MCF 10A (cell line): ENCODE measurements around the gene PNKD. TPM values are rescaled to one million over a fixed set of nuclear protein-coding genes. Genes with fewer than 3 reads are reported as not detected.

Experiments used
- BruUV-seq: library from RNA; stranded (reverse); fragments of 400-500 nt; replicated peaks from 2 replicates; lab custom pipeline; 2021; lab: Mats Ljungman, UMichigan
- CTCF ChIA-PET: fragments of 300-600 bp; sonication (Branson Sonifier 250); formaldehyde crosslinking; extraction: SDS; loops from one replicate; lab custom pipeline; 2021; ENCODE audit warnings: antibody characterized with exemption, inconsistent platforms; lab: Yijun Ruan, JAX
- POLR2A ChIA-PET: fragments of 300-600, 350-650 bp; sonication (Branson Sonifier 250); formaldehyde crosslinking; extraction: SDS; loops from one replicate; lab custom pipeline; 2020; ENCODE audit warnings: antibody characterized with exemption, inconsistent platforms; lab: Yijun Ruan, JAX
- DNase-seq: peaks from one replicate; pipeline ENCODE4 v3.0.0-alpha.2; 2018; ENCODE audit not compliant: unreplicated experiment
- H3K27ac Mint-ChIP-seq: one replicate; pipeline ENCODE4 v1.8.0; 2022; ENCODE audit warnings: mild to moderate bottlenecking, low read depth, mixed read lengths; ENCODE audit not compliant: unreplicated experiment
- H3K27me3 Mint-ChIP-seq: one replicate; pipeline ENCODE4 v1.8.0; 2022; ENCODE audit warnings: mixed read lengths; ENCODE audit not compliant: insufficient read depth, unreplicated experiment
- H3K36me3 Mint-ChIP-seq: one replicate; pipeline ENCODE4 v1.8.0; 2022; ENCODE audit warnings: mild to moderate bottlenecking, moderate library complexity, mixed read lengths; ENCODE audit not compliant: insufficient read depth, unreplicated experiment
- H3K4me1 Mint-ChIP-seq: one replicate; pipeline ENCODE4 v1.8.0; 2022; ENCODE audit warnings: mixed read lengths; ENCODE audit not compliant: insufficient read depth, unreplicated experiment
- H3K4me3 Mint-ChIP-seq: one replicate; pipeline ENCODE4 v1.8.0; 2022; ENCODE audit warnings: mild to moderate bottlenecking, moderate library complexity, mixed read lengths; ENCODE audit not compliant: unreplicated experiment
- H3K9me3 Mint-ChIP-seq: one replicate; pipeline ENCODE4 v1.8.0; 2022; ENCODE audit warnings: mixed read lengths; ENCODE audit not compliant: unreplicated experiment
- CTCF ChIP-seq: fragments of 200-600 bp; IDR thresholded peaks from one replicate; pipeline ENCODE4 v1.8.0; 2022; ENCODE audit warnings: antibody characterized with exemption, mild to moderate bottlenecking; ENCODE audit not compliant: unreplicated experiment
- intact Hi-C: fragments of 100-400 bp; cut with micrococcal nuclease; formaldehyde crosslinking; loops from 2 replicates; pipeline ENCODE4 v1.14.1; 2022
- total RNA-seq: library from RNA; stranded (reverse); gene quantifications from 2 replicates; pipeline ENCODE4 v1.2.3, GENCODE V29; 2022

PNKD gene
- total RNA-seq, 1 experiment from 2014 or later: 23.1 TPM

- H3K27ac Mint-ChIP-seq: no peak overlapping the region
- no TSS peak for BruUV-seq
- peaks cover 34% of the 10 kb centered on the region for H3K36me3 Mint-ChIP-seq
- no peaks in the 10 kb centered on the region for H3K9me3 Mint-ChIP-seq
- H3K4me3 Mint-ChIP-seq: no peak overlapping the region
- H3K27me3 Mint-ChIP-seq: no peaks in the 10 kb centered on the region
- intact Hi-C loops: no loop called here
- ChIA-PET CTCF (interaction anchor here (0.6 to 1.8 kb wide), 4 partner anchors 14 to 145 kb away, joined by 3 to 4 read pairs (median 4); no protein-coding TSS in a partner anchor), POLR2A (interaction anchor here (1.2 to 1.3 kb wide), 2 partner anchors 8 to 9 kb away, joined by 5 to 6 read pairs; partner anchors contain the start of genes AAMP and PNKD)
- no peak for TF ChIP-seq CTCF
- H3K4me1 Mint-ChIP-seq: peaks cover 1% of the 10 kb centered on the region
- DNase-seq: no peak
Measured at GRCh38 chr2:218261423-218262236, 8.7 kb upstream of the PNKD start.

DNA sequence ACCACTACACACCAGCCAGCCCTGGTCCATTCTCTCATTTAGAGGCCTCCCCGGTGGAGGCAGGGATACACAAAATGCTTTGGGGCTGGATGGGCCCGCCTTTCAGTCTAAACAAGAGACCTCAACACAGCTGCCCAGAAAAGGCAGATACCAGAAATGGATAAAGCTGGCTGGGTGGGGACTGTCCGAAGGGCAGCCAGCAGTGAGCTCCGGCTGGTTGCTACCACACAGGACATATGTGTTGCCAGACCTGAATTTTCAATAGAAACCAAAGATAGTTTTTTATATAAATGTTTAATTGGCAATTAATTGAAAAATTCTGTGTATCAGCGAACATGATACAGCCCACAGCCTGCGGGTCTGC lies 8.1 kb upstream of the PNKD start:
- H3K4me1 Mint-ChIP-seq: peaks cover 7% of the 10 kb centered on the region
- no peaks in the 10 kb centered on the region for H3K9me3 Mint-ChIP-seq
- H3K27ac Mint-ChIP-seq: no peak overlapping the region
- POLR2A ChIA-PET: interaction anchor here (1.2 to 1.3 kb wide), 2 partner anchors 8 to 9 kb away, joined by 5 to 6 read pairs; partner anchors contain the start of genes AAMP and PNKD
- H3K36me3 Mint-ChIP-seq: peaks cover 37% of the 10 kb centered on the region
- TF ChIP-seq CTCF: no peak
- CTCF ChIA-PET: interaction anchor here (0.6 to 1.8 kb wide), 2 partner anchors 35 to 75 kb away, joined by 4 read pairs; no protein-coding TSS in a partner anchor
- no peak for DNase-seq
- no peak overlapping the region for H3K4me3 Mint-ChIP-seq
- no TSS peak for BruUV-seq
- intact Hi-C loops: no loop called here
- H3K27me3 Mint-ChIP-seq: no peaks in the 10 kb centered on the region

DNA sequence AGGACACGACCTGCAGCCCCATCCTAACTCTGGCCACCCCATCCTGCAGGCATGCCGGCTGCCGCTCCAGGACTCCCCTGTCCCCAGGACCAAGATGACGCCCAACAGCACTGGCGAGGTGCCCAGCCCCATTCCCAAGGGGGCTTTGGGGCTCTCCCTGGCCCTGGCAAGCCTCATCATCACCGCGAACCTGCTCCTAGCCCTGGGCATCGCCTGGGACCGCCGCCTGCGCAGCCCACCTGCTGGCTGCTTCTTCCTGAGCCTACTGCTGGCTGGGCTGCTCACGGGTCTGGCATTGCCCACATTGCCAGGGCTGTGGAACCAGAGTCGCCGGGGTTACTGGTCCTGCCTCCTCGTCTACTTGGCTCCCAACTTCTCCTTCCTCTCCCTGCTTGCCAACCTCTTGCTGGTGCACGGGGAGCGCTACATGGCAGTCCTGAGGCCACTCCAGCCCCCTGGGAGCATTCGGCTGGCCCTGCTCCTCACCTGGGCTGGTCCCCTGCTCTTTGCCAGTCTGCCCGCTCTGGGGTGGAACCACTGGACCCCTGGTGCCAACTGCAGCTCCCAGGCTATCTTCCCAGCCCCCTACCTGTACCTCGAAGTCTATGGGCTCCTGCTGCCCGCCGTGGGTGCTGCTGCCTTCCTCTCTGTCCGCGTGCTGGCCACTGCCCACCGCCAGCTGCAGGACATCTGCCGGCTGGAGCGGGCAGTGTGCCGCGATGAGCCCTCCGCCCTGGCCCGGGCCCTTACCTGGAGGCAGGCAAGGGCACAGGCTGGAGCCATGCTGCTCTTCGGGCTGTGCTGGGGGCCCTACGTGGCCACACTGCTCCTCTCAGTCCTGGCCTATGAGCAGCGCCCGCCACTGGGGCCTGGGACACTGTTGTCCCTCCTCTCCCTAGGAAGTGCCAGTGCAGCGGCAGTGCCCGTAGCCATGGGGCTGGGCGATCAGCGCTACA lies 7.4 kb upstream of the PNKD start:
- no peak for DNase-seq
- Mint-ChIP-seq H3K9me3 (no peaks in the 10 kb centered on the region), H3K27ac (no peak overlapping the region), H3K36me3 (peaks cover 44% of the 10 kb centered on the region), H3K27me3 (no peaks in the 10 kb centered on the region), H3K4me3 (no peak overlapping the region), H3K4me1 (peaks cover 7% of the 10 kb centered on the region)
- POLR2A ChIA-PET: no interaction called here
- TF ChIP-seq CTCF: no peak
- intact Hi-C loops: no loop called here
- BruUV-seq: no TSS peak
- CTCF ChIA-PET: interaction anchor here (0.6 kb wide), 1 partner anchor 36 kb away, joined by 4 read pairs; no protein-coding TSS in a partner anchor
